Left lung (tissue), 10 donors: ENCODE measurements around the gene GOLGA2. TPM values are rescaled to one million over a fixed set of nuclear protein-coding genes. Genes with fewer than 3 reads are reported as not detected.

Source experiments
- ATAC-seq: fragments of 200-7000 bp; cut with Tn5 transposase; one replicate; pipeline ENCODE4 v1.9.1; 2020; ENCODE audit warnings: moderate library complexity
- DNase-seq, 4 donors: peaks; one replicate each; pipeline ENCODE4 v3.0.0-alpha.2; 2013 to 2020
- H3K27ac ChIP-seq, 2 donors: fragments of 200-600 bp; sonication (generic) in 1 of 2; one replicate each; pipeline versions ENCODE4 v1.5.0 to v1.8.0; 2020 to 2021
- H3K27me3 ChIP-seq, 2 donors: fragments of 200-600 bp; sonication (generic) in 1 of 2; one replicate each; pipeline versions ENCODE4 v1.5.0 to v1.8.0; 2020 to 2021
- H3K36me3 ChIP-seq, 2 donors: fragments of 200-600 bp; sonication (generic) in 1 of 2; one replicate each; pipeline versions ENCODE4 v1.5.0 to v1.8.0; 2020 to 2021
- H3K4me1 ChIP-seq, 2 donors: fragments of 200-600 bp; one replicate each; pipeline ENCODE4 v1.8.0; 2021
- H3K4me3 ChIP-seq, 2 donors: fragments of 200-600 bp; sonication (generic) in 1 of 2; one replicate each; pipeline versions ENCODE4 v1.5.0 to v1.8.0; 2020 to 2021; ENCODE audit warnings: mild to moderate bottlenecking in 1 of 2
- H3K9me3 ChIP-seq, 2 donors: fragments of 200-600 bp; sonication (generic) in 1 of 2; one replicate each; pipeline versions ENCODE4 v1.5.0 to v1.8.0; 2020 to 2021
- CTCF ChIP-seq, 2 donors: fragments of 200-600 bp; sonication (generic) in 1 of 2; IDR thresholded peaks; one replicate each; pipeline versions ENCODE4 v1.5.0 to v1.8.0; 2021; ENCODE audit warnings: antibody characterized with exemption in 2 of 2
- intact Hi-C, 2 donors: fragments of 100-400 bp; cut with DNase I; formaldehyde crosslinking; loops; one replicate each; pipeline versions ENCODE4 v1.11.2 to v1.14.2; 2022
- polyA plus RNA-seq, 6 donors: library from polyadenylated mRNA; unstranded; fragments of 120-200 nt; gene quantifications; one replicate each; pipeline ENCODE4 v1.2.1, GENCODE V29; 2013; ENCODE audit not compliant: insufficient read length in 6 of 6
- total RNA-seq, 2 donors: library from RNA; stranded (reverse); fragmentation: NEBNext Ultra II Directional; extraction: Animal tissue kit (Norgen Biotek cat#: 25700); gene quantifications; one replicate each; pipeline ENCODE4 v1.2.1, GENCODE V29; 2021
- donor health status: DM: no; HTN: yes; CAD: no.
- donor health status: DM: no; HTN: no; CAD: no.

GOLGA2 gene
- total and polyA plus RNA-seq, 8 donors: 97.2 to 163 (median 117) TPM

DNA sequence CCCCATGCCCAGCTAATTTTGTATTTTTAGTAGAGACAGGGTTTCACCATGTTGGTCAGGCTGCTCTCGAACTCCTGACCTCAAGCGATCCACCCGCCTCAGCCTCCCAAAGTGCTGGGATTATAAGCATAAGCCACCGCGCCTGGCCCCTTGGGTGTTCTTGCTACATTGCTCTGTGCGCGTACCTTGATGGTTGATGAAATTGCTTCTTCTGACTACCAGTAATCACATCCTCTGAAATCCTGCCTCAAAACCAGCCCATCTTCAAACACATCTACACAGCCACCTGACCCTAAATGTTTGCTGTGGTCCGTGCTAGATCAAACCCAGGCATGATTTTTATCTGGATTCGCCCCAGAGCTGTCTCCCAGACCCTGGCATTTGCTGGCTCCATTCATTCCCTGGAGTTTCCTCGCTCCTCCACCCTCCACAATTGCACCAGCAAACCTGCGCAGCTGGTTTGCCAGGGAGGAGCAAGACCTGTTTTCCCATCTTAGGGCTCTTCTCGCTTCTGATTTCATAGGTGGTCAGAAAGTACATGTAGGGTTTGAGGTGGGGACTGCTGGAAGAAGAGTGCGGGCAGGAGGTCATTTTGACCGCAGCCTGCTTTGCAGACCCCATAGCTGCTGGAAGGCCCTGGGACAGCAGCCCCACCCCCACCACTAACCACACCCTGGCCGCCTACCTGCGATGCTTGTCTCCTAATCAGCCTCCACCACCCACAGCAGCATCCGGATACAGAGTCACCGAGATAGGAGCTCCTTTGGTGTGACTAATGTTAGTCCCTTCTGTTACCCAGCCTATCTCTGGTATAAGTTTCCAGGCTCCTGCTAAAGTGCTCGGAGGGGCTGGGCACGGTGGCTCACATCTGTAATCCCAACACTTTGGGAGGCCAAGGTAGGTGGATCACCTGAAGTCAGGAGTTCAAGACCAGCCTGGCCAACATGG is 23.0 kb upstream of the GOLGA2 start:
- ATAC-seq (no peak), DNase-seq (peak in 1 of 4 donors; percentile 44)
- Histone ChIP-seq H3K27me3 (no peaks in the 10 kb centered on the region), H3K9me3 (no peaks in the 10 kb centered on the region), H3K4me3 (no peak overlapping the region), H3K4me1 (peaks cover 0 to 6% of the 10 kb centered on the region in 2 donors), H3K36me3 (no peaks in the 10 kb centered on the region), H3K27ac (no peak overlapping the region)
- no peak for TF ChIP-seq CTCF (IDR thresholded peaks at IDR 0.05)
- intact Hi-C loops: no loop called here

DNA sequence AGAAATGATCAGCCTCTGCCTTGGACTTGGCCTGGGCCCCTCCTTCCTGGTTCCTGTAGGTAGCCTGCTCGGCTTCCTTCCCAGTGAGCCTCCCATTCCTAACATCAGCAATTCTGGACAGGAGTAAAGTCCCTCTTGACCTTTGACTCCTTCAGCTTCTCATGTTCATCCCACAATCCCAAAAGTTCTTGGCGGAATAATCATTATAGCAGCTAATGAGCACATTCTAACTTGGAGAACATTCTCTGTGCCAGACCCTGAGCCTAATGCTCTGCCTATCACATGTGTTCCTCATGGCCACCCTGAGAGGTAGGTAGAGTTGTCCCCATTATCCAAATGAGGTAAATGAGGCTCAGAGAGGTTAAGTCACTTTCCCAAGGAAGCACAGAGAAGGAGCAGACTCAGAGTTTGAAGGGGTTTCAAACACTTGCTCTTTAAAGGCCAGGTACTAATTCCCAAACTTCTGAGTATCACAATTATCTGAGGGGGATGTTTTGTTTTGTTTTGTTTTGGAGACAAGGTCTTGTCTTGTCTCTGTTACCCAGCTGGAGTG is 21.5 kb upstream of the GOLGA2 start:
- intact Hi-C loops: no loop called here

GRCh38 chr9:128296340-128297220 is 20.8 kb upstream of the GOLGA2 start:
- Histone ChIP-seq H3K4me3 (no peak overlapping the region), H3K4me1 (peaks cover 0 to 6% of the 10 kb centered on the region in 2 donors), H3K27ac (no peak overlapping the region), H3K9me3 (no peaks in the 10 kb centered on the region), H3K36me3 (no peaks in the 10 kb centered on the region), H3K27me3 (no peaks in the 10 kb centered on the region)
- no peak for ATAC-seq
- intact Hi-C loops: no loop called here
- TF ChIP-seq CTCF (IDR thresholded peaks at IDR 0.05): no peak
- DNase-seq: no peak

More for the DNA sequence above, 21.5 kb upstream of the GOLGA2 start:
- H3K4me1 ChIP-seq: peaks cover 0 to 6% of the 10 kb centered on the region in 2 donors
- H3K36me3 ChIP-seq: no peaks in the 10 kb centered on the region
- no peak for ATAC-seq
- no peaks in the 10 kb centered on the region for H3K27me3 ChIP-seq
- no peaks in the 10 kb centered on the region for H3K9me3 ChIP-seq
- no peak overlapping the region for H3K4me3 ChIP-seq
- no peak for TF ChIP-seq CTCF (IDR thresholded peaks at IDR 0.05)
- no peak for DNase-seq
- H3K27ac ChIP-seq: no peak overlapping the region

- intact Hi-C loops: no loop called here
Measured at GRCh38 chr9:128294142-128294541, 18.3 kb upstream of the GOLGA2 start.

More at GRCh38 chr9:128294142-128294541, 18.3 kb upstream of the GOLGA2 start:
- no peak for TF ChIP-seq CTCF (IDR thresholded peaks at IDR 0.05)
- H3K4me3 ChIP-seq: no peak overlapping the region
- no peaks in the 10 kb centered on the region for H3K36me3 ChIP-seq
- no peak overlapping the region for H3K27ac ChIP-seq
- no peaks in the 10 kb centered on the region for H3K27me3 ChIP-seq
- DNase-seq: no peak
- H3K9me3 ChIP-seq: no peaks in the 10 kb centered on the region
- peaks cover 0 to 6% of the 10 kb centered on the region in 2 donors for H3K4me1 ChIP-seq
- no peak for ATAC-seq
